HG02943 (cell line): ENCODE measurements around the gene SUPT20H.
"Not testable (repeated sequence)": the region's sequence is repeated elsewhere in the genome, so short reads cannot be mapped to it uniquely, and the experiment has no call there.

Experiments
- ATAC-seq: cut with Tn5 transposase; IDR thresholded peaks from one replicate; pipeline ENCODE4 v1.9.1; 2021; ENCODE audit warnings: mild to moderate bottlenecking, low read depth, moderate library complexity; ENCODE audit not compliant: unreplicated experiment

The SUPT20H gene

DNA sequence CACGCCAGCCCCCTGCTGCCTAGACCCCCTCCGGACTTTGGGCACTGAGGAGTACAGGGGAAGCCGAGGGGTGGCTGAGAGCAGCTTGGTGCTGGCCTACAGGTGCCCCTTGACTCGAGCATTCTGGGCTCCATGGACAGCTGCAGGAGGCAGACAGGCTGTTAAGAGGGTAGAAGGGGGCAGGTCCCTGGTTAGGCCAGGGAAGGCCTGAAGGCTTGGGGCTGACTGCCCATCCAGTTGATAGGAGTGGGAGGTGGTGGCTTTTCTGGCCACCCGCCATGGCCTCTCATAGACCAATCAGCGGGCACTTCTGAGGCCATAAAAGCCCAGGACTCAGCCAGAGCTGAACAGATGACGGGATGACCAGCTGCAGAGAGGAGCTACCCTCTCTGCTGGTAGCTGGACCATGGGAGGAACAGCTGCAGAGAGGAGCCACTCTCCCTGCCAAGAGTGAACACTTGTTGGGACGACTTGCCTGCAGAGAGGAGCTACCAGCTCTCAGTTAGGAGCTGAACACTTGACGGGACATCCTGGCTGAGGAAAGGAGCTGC, 10.7 kb upstream of the SUPT20H start:
- no peak for ATAC-seq

GRCh38 chr13:37069597-37070103, 10.2 kb upstream of the SUPT20H start:
- ATAC-seq = no peak

DNA sequence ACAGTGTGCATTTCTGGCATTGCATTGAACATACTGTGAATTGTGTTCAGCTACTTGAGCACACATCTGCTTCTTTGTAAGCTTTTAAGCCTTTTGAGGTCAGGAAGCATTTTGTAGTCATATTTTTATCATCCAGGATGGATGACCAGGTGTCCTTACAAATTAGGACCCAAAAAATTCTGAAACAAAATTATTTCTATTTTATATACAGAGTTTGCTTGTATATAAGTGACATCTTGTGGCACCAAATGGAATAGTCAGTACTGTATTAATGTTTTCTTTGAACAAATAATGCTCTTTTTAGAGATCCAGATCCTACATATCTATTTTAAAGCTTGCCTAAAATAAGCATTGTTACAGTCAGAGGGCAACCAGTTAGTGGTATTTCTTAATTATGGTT, 9.5 kb upstream of the SUPT20H start:
- no peak for ATAC-seq

DNA sequence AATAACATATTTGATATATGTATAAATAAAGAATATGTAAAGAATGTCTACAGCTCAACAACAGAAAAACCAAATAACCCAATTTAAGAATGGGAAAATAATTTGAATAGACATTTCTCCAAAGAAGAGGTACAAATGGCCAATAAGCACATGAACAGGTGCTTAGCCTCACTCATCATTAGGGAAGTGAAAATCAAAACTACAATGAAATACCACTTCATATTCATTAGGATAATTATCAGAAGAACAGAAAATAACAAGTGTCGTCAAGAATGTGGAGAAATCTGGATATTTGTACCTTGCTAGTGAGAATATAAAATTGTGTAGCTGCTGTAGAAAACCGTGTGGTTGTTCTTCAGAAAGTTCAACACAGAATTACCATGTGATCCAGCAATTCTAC, 8.4 kb upstream of the SUPT20H start:
- no peak for ATAC-seq

DNA sequence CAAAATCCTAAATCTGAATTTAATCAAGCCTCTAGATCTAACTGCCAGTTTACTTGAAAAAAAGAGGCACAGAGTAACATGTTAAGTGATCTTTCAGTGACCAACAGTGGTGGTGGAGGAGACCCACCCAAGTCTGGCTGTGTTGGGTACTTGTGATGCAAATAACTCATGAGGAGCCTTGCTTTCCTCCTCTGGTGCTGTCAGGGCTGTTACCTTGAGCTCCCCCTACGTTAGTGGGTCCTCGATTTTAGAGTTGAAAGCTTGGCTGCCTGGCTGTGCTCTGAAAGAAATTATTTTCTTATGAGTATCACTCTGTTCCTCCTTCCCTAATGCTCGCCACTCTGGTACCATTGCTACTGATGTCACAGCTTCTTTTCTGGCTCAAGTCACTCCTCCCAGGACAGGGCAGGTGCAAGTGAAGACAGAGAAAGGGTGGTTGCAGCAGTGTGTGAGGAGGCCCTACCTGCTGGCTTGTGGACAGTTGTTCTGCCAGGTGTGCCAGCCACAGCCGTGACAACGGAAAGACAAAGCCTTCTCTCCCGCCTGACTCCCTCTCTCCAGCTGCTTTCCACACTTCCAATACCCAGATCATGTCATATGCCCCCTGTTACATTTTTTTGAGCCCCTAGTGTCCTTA, 6.5 kb upstream of the SUPT20H start:
- ATAC-seq = no peak

DNA sequence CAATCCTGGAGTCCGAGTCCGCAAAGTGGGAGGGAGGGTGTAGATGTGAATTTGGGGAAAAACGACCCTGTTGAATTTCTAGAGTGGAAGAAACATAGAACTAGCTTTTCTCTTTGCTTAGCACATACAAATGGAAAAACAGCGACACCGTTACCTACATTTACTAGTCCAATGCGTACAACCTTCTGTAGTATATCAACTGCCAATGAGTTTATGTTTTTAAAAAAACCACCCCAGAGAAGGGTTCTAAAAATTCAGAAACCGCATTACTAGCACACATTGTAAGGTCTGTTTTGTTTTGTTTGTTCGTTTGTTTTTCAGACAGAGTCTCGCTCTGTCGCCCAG, 332 bp upstream of the SUPT20H start:
- peak; percentile 23 for ATAC-seq

- ATAC-seq = not testable (repeated sequence)
These were observed 3.3 kb downstream of the SUPT20H start for GRCh38 chr13:37056228-37056627.

DNA sequence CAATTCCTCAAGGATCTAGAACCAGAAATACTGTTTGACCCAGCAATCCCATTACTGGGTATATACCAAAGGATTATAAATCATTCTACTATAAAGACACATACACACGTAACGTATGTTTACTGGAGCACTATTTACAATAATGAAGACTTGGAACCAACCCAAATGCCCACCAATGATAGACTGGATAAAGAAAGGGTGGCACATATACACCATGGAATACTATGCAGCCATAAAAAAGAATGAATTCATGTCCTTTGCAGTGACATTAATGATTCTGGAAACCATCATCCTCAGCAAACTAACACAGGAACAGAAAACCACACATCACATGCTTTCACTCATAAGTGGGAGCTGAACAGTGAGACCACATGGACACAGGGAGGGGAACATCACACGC, 6.4 kb downstream of the SUPT20H start:
- ATAC-seq = not testable (repeated sequence)

- no peak for ATAC-seq
These were observed 9.7 kb downstream of the SUPT20H start for GRCh38 chr13:37049810-37050209.

GRCh38 chr13:37047846-37048245, 11.6 kb downstream of the SUPT20H start:
- ATAC-seq = no peak

GRCh38 chr13:37047032-37047431, 12.5 kb downstream of the SUPT20H start:
- ATAC-seq = no peak

- no peak for ATAC-seq
These were observed 13.4 kb downstream of the SUPT20H start for GRCh38 chr13:37046062-37046461.

DNA sequence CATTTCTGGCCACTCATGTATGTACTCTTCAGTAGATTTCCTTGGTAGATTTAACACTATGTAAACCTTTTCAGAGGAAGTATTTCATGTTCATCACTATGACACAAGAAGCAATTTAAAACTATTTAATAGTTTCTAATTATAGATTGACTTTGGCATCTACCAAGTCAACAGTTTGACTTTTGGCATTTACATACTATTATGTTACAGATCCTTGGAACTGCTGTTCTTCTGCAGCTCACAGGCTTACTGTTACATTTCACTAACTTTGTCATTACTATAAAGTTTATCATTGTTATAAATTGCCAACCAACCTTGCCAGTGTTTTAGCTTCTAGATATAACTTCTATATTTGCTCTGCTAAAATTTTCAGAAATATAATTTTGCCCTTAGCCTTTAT, 18.7 kb downstream of the SUPT20H start:
- ATAC-seq = no peak

DNA sequence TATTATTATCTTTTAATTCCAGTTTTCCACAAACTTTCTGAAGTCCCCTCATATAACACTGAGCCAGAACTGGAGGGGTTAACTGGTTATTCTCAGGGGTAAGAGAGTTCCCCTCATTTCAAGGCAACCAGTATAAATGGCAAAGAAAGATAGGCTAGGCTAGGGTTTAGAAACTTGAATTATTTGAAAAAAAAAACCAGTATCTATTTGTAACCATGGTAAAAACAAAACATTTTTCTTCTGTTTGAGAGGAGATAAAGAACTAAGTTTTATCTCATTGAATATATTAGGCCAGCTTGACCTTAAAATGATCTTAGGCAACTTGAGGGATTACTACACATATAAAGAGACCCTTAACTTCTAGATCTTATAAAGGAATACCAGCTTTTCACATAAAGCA, 19.6 kb downstream of the SUPT20H start:
- no peak for ATAC-seq

GRCh38 chr13:37037241-37037640, 22.2 kb downstream of the SUPT20H start:
- ATAC-seq = no peak

GRCh38 chr13:37029617-37030016, 29.9 kb downstream of the SUPT20H start:
- no peak for ATAC-seq

DNA sequence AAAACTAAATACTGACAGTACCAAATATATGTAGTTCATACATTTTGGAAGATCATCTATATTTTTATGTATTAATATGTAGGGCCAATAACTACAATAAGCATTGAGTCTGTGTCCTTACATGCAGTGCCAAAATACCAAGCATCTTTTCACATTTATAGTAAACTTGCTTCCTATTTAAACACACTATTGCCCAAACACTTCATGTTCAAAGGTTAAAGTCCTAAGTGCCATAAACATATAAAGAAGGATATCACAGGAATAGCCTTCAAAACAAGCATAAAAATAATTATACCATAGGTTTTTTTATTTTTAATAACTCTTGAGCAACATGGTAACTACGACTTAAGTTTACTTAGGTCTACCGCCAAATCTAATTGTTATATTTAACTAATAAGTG, 31.8 kb downstream of the SUPT20H start:
- no peak for ATAC-seq

- no peak for ATAC-seq
These were observed 32.7 kb downstream of the SUPT20H start for GRCh38 chr13:37026771-37027170.

GRCh38 chr13:37023871-37024270, 35.6 kb downstream of the SUPT20H start:
- no peak for ATAC-seq

DNA sequence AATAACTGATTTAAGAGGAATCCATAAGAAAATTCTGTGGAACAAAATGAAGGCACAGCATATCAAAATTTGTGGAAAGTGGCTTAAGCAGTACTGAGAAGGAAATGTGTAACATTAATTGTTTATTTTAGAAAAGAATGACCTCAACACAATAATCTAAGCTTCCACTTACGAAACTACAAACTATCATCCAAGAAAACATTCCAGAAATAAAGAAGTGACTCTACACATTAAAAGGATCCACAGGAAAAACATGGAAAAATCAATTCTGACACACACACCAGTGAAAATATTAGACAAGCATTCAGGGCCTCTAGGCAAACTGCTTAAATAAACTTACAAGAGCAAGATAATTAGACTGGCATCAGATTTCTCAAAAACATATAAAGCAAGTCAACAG, 44.9 kb downstream of the SUPT20H start:
- ATAC-seq = no peak

- no peak for ATAC-seq
These were observed 47.7 kb downstream of the SUPT20H start for GRCh38 chr13:37011788-37012187.

DNA sequence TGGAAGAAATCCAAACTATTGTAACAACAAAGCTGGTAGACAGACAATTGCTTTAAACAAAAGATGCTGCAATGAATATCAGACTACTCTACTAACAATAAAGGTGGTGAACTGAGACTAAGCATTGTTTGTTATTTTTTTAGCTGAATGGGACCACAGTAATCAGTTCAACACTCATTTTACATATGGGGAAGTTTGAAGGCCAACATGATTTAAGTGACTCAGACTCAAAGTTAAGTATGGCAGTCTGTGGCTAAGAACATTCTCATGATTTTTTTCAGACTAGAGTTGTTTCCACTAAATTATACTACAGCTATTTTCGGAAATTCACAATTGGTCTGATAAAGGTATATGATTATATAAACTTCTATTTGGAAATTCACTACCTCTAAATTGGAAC, 48.5 kb downstream of the SUPT20H start:
- no peak for ATAC-seq

GRCh38 chr13:37010424-37010823, 49.1 kb downstream of the SUPT20H start:
- no peak for ATAC-seq
